Measurements from ENCODE around the gene MEGF11.

DNA sequence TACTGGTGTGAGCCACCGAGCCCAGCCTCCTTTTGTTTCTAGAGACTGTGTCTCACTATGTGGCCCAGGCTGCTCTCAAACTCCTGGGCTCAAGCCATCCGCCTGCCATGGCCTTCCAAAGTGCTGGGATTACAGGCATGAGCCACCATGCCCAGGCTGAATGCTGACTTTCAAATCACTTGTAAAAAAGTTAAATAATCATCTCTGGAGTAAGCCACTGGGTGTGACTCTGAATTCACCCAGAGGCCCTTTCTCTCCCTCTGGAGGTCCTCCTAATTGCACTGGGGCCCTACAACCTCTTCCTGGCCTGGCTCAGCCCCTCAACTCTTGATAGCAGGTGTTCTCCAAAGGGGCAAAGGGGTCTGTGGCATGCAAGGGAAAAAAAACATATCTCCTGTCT, 54.8 kb downstream of the MEGF11 start:
- TF ChIP-seq CTCF (IDR thresholded peaks at IDR 0.05; ENCODE audit: insufficient read depth, low read length) (no peak), POLR2AphosphoS5 (IDR thresholded peaks at IDR 0.05; ENCODE audit: low read depth) (no peak)
- TF ChIP-seq, protein P1, sequence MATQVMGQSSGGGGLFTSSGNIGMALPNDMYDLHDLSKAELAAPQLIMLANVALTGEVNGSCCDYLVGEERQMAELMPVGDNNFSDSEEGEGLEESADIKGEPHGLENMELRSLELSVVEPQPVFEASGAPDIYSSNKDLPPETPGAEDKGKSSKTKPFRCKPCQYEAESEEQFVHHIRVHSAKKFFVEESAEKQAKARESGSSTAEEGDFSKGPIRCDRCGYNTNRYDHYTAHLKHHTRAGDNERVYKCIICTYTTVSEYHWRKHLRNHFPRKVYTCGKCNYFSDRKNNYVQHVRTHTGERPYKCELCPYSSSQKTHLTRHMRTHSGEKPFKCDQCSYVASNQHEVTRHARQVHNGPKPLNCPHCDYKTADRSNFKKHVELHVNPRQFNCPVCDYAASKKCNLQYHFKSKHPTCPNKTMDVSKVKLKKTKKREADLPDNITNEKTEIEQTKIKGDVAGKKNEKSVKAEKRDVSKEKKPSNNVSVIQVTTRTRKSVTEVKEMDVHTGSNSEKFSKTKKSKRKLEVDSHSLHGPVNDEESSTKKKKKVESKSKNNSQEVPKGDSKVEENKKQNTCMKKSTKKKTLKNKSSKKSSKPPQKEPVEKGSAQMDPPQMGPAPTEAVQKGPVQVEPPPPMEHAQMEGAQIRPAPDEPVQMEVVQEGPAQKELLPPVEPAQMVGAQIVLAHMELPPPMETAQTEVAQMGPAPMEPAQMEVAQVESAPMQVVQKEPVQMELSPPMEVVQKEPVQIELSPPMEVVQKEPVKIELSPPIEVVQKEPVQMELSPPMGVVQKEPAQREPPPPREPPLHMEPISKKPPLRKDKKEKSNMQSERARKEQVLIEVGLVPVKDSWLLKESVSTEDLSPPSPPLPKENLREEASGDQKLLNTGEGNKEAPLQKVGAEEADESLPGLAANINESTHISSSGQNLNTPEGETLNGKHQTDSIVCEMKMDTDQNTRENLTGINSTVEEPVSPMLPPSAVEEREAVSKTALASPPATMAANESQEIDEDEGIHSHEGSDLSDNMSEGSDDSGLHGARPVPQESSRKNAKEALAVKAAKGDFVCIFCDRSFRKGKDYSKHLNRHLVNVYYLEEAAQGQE (IDR thresholded peaks at IDR 0.05; ENCODE audit: insufficient replicate concordance, low read depth), result no peak
